Measurements from ENCODE around the gene PRKAG2. TPM values are rescaled to one million over a fixed set of nuclear protein-coding genes. Genes with fewer than 3 reads are reported as not detected.
A peak's percentile ranks its signal among the peaks of the same experiment; 100 is the strongest.
"Not testable (repeated sequence)": the region's sequence is repeated elsewhere in the genome, so short reads cannot be mapped to it uniquely, and the experiment has no call there.

Gene PRKAG2
- total RNA-seq, 1 donor from 2014 or later: 120 TPM

GRCh38 chr7:151889406-151890354 lies 12.8 kb upstream of the PRKAG2 start:
- DNase-seq: no peak
- no peak for ATAC-seq (ENCODE audit: poor library complexity)
- intact Hi-C loops (cut with DNase I): no loop called here

- DNase-seq: no peak
- no peak for ATAC-seq (ENCODE audit: poor library complexity)
- intact Hi-C loops (cut with DNase I): no loop called here
Measured at GRCh38 chr7:151888079-151889067, 11.5 kb upstream of the PRKAG2 start.

DNA sequence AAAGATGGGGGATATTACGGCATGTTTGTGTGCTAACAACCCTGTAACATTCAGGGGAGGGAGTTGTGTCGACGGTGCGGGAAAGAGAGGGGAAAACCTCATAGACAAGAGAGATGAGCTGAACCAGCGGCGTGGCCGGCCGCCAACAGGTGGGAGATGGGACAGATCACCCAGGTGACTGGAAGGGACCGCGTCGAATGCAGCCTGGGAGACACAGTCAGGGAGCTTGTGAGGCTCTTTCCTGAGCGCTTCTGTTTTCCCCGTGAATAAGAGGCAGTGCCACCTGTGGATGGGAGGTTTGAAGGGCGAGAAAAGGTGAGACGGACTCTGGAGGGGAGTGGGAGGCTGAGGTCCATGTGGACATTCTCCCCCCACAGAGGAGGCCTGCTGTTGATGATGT lies 9.9 kb upstream of the PRKAG2 start:
- DNase-seq (no peak), ATAC-seq (ENCODE audit: poor library complexity) (no peak)
- intact Hi-C loops (cut with DNase I): no loop called here

DNA sequence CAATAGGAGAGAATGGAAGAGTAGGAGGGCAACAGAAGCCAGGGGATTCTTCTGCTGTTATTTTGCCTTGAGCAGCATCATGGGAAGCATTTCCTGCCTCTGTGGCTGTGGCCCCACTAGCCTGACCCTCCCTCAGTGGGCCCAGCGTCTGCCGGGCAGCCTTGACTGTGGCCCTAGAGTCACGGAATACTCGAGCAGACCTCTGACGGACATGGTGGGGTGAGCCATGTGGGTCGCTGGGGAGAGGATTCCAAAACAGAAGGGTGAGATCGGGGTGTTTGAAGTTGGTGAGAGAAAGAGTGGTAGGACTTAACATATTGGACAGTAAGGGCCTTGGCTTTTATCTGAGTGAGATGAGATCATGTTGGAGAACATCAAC lies 8.3 kb upstream of the PRKAG2 start:
- DNase-seq: no peak
- intact Hi-C loops (cut with DNase I): no loop called here
- no peak for ATAC-seq (ENCODE audit: poor library complexity)

DNA sequence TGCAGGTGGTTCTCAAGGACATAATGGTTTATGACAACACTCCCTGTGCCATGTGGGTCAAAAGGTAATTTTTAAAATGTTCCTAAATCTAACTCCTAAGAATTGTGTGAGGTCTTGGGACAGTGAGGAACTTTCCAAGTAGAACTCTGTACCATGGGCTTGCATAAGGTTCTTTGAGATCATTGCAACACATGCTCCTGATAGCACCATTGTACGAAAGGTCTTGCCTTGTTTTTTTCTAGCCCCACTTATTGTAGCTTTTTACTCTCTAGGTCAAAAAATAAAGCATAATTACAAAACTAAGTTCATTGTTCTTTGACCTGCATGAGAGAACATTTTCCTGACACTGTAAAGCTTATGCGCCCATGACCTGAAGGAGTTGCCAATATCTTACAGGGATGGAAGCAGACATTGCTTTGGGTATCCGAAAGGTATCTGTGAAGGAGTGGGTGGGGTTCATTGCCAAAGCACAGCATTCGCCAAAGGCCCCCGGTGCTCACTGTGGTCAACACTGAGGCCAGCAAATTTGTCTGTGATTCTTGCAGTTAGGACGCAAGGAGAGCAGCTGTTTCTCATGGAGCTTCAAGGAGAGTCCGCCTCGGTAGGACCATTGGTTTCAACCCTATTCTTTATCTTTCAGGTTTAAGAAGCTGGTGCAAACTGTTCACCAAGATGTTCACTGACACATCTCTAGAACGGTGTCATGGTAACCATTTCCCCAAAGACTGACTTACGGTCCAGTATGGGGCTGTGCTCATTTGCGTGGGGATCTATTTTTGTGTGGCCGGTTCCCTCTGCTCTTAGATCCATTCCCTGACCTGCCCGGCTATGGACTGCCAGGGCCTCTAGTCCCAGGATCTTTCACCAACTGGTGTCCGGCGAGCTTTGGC lies 7.6 kb upstream of the PRKAG2 start:
- no peak for DNase-seq
- no peak for ATAC-seq (ENCODE audit: poor library complexity)
- intact Hi-C loops (cut with DNase I): no loop called here

- intact Hi-C loops (cut with DNase I): no loop called here
- DNase-seq (no peak), ATAC-seq (ENCODE audit: poor library complexity) (no peak)
Measured at GRCh38 chr7:151883857-151884256, 6.9 kb upstream of the PRKAG2 start.

DNA sequence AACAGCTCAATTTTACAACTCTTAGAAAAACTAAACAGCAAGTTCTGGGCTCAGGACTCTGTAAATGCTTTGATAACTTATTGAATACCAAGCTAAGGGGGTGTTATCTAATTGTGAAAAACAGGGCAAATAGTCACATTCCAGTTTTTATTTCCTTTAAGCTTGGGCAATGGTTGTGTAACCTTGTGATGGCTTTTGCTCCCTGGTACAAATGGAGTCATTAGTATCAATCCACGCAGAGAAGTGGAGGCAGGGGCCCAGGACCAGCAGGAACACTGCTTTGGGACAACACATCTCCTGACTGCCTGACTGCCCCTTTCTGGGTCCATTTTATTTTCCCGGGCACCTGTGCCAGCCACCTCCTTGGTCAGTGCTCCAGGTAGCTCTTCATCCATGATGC lies 5.8 kb upstream of the PRKAG2 start:
- peak; percentile 26 for DNase-seq
- intact Hi-C loops (cut with DNase I): no loop called here
- no peak for ATAC-seq (ENCODE audit: poor library complexity)

GRCh38 chr7:151880688-151881087 lies 3.8 kb upstream of the PRKAG2 start:
- intact Hi-C loops (cut with DNase I): no loop called here
- no peak for ATAC-seq (ENCODE audit: poor library complexity)
- peak; percentile 11 for DNase-seq

DNA sequence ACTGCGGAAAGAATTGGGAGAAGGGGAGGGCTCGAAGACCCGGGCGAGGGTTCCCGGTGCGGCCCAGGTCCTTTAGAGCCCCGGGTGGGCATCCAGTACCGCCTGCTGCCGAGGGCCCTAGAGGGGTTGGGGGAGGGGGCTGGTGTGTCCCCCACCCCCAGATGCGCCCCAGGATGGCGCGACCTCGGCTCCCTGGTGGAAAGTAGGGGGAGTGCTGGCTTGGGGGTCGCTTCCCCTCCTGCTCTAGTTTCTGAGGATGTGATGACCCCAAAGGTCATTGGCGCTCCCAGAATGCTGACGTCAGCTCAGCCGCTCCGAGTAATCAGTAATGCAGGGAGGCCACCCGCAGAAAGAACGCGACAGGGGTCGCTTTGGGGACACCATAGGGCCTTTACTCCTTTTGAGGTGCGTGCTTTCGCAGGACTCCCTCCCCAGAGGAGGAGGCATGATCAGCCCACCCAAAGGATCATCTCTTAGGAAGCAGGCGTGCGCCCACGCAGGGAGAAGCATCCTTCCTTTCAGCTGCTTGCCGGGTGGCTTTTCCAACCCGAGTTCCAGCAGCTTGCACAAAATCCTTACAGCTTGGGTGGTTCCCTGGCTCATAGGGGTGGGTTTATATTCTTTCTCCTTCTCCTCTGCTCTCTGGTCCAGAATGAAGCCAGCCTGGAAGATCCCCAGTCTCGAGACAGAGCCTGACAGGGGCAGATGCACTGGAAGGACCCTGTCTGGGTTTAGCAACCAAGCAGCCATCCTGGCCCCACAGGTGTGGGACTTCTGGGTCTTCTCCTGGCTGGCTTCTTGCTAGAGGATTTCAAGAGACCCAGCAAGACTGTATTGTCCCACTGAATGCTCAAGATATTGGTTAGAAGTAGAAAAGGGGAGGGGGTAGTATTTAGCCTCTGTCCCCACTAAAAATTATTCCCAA lies 1.3 kb upstream of the PRKAG2 start:
- DNase-seq (peak; percentile 47), ATAC-seq (ENCODE audit: poor library complexity) (no peak)
- intact Hi-C loops (cut with DNase I): no loop called here

GRCh38 chr7:151875942-151876898 lies 695 bp downstream of the PRKAG2 start:
- intact Hi-C loops (cut with DNase I): no loop called here
- peak; percentile 83 for ATAC-seq (ENCODE audit: poor library complexity)
- peak; percentile 92 for DNase-seq

- DNase-seq: peak; percentile 42
- intact Hi-C loops (cut with DNase I); ATAC-seq (ENCODE audit: poor library complexity): not testable (repeated sequence)
Measured at GRCh38 chr7:151874479-151874878, 2.4 kb downstream of the PRKAG2 start.

- DNase-seq: peak; percentile 79
- no peak for ATAC-seq (ENCODE audit: poor library complexity)
- intact Hi-C loops (cut with DNase I): no loop called here
Measured at GRCh38 chr7:151873402-151873965, 3.4 kb downstream of the PRKAG2 start.

- intact Hi-C loops (cut with DNase I): no loop called here
Measured at GRCh38 chr7:151872531-151873401, 4.1 kb downstream of the PRKAG2 start.

GRCh38 chr7:151871904-151872303 lies 5.0 kb downstream of the PRKAG2 start:
- intact Hi-C loops (cut with DNase I): no loop called here
- DNase-seq (peak; percentile 27), ATAC-seq (ENCODE audit: poor library complexity) (no peak)

More at GRCh38 chr7:151872531-151873401, 4.1 kb downstream of the PRKAG2 start:
- ATAC-seq (ENCODE audit: poor library complexity) (no peak), DNase-seq (peak; percentile 40)

GRCh38 chr7:151871189-151871735 lies 5.7 kb downstream of the PRKAG2 start:
- intact Hi-C loops (cut with DNase I): no loop called here
- ATAC-seq (ENCODE audit: poor library complexity): no peak
- peak; percentile 21 for DNase-seq
